K562 (cell line): ENCODE data around the gene PPAT. TPM values are rescaled to one million over a fixed set of nuclear protein-coding genes. Genes with fewer than 3 reads are reported as not detected.

ENCODE experiments used
- ATF7 ChIP-seq: fragments of 450-650 bp; IDR thresholded peaks from 2 replicates; pipeline ENCODE4 v1.7.1; 2014; ENCODE audit warnings: mild to moderate bottlenecking, moderate library complexity
- BCL6 ChIP-seq: fragments of 250-450 bp; sonication (Bioruptor Pico); IDR thresholded peaks from 2 replicates; pipeline ENCODE4 v1.4.0; 2020
- CHD2 ChIP-seq: IDR thresholded peaks from 2 replicates; pipeline ENCODE4 v1.6.1; 2011; ENCODE audit warnings: low read depth, low read length
- DNMT1 ChIP-seq: fragments of 450-650 bp; IDR thresholded peaks from 2 replicates; pipeline ENCODE4 v1.6.1; 2016; ENCODE audit warnings: antibody characterized with exemption, mild to moderate bottlenecking
- HDAC3 ChIP-seq: fragments of 450-650 bp; IDR thresholded peaks from 2 replicates; pipeline ENCODE4 v1.6.1; 2018; ENCODE audit warnings: borderline replicate concordance, mild to moderate bottlenecking, moderate library complexity; ENCODE audit not compliant: partially characterized antibody
- IFI16 ChIP-seq: fragments of 250-450 bp; sonication (Bioruptor Pico); IDR thresholded peaks from 2 replicates; pipeline ENCODE4 v2.1.2; 2022; ENCODE audit warnings: mild to moderate bottlenecking, inconsistent platforms
- LARP7 ChIP-seq: fragments of 450-650 bp; IDR thresholded peaks from 2 replicates; pipeline ENCODE4 v1.6.1; 2016
- MED1 ChIP-seq: sonication (generic); formaldehyde crosslinking; IDR thresholded peaks from 2 replicates; pipeline ENCODE4 v1.8.1; 2023; ENCODE audit warnings: missing genetic modification reagents, borderline replicate concordance
- MYBL2 ChIP-seq, 2 experiments: fragments of 450-650 bp in 1 of 2; sonication (generic) in 1 of 2; formaldehyde crosslinking in 1 of 2; IDR thresholded peaks; 2 replicates each; pipeline versions ENCODE4 v1.6.1 to v1.8.1; 2017 to 2022; ENCODE audit warnings: borderline replicate concordance in 1 of 2, inconsistent platforms in 1 of 2, low read depth in 1 of 2, mild to moderate bottlenecking in 1 of 2, missing genetic modification reagents in 1 of 2, moderate library complexity in 1 of 2
- NFATC3 ChIP-seq: fragments of 450-650 bp; IDR thresholded peaks from 2 replicates; pipeline ENCODE4 v1.6.1; 2017; ENCODE audit warnings: mild to moderate bottlenecking
- NFRKB ChIP-seq: fragments of 450-650 bp; IDR thresholded peaks from 2 replicates; pipeline ENCODE4 v1.6.1; 2016; ENCODE audit warnings: low read depth
- PRPF4 ChIP-seq: fragments of 200-400 bp; formaldehyde crosslinking; IDR thresholded peaks from one replicate; pipeline ENCODE4 v1.6.1; 2017; ENCODE audit warnings: low read length, low read depth, mild to moderate bottlenecking; ENCODE audit not compliant: insufficient read depth, poor library complexity, severe bottlenecking
- SIN3A ChIP-seq, 2 experiments: fragments of 150-350 bp in 1 of 2; IDR thresholded peaks; 2 replicates each; pipeline ENCODE4 v1.6.1; 2011 to 2016; ENCODE audit warnings: borderline replicate concordance in 2 of 2, low read depth in 2 of 2, low read length in 2 of 2, mild to moderate bottlenecking in 2 of 2, moderate library complexity in 2 of 2; ENCODE audit not compliant: control insufficient read depth in 1 of 2
- SPI1 ChIP-seq: IDR thresholded peaks from 2 replicates; pipeline ENCODE4 v1.6.1; 2011; ENCODE audit warnings: low read depth, low read length, control low read depth, borderline replicate concordance
- ZKSCAN1 ChIP-seq: fragments of 150-350 bp; IDR thresholded peaks from 2 replicates; pipeline ENCODE4 v1.6.1; 2016; ENCODE audit warnings: low read depth, low read length
- ZNF134 ChIP-seq: fragments of 250-450 bp; sonication (Bioruptor Pico); conservative IDR thresholded peaks from 2 replicates; pipeline ENCODE4 v1.4.0; 2020
- ZNF668 ChIP-seq: fragments of 250-450 bp; sonication (Bioruptor Pico); IDR thresholded peaks from 2 replicates; pipeline ENCODE4 v1.8.0; 2022; ENCODE audit warnings: mild to moderate bottlenecking, inconsistent platforms
- polyA plus RNA-seq, 8 experiments: library from polyadenylated mRNA; depleted of rRNA in 4 of 8; stranded (reverse) in 5 of 8; unstranded in 3 of 8; fragments of >200 nt; fragmentation: Nextera tagmentation in 2 of 8; fragmentation: Illumina TruSeq in 1 of 8; extraction: Ambion mirVana in 2 of 8; extraction: Trizol in 1 of 8; gene quantifications; 2 replicates each; pipeline versions ENCODE4 v1.2.1 to v1.2.3, GENCODE V29; 2011 to 2014; ENCODE audit warnings: inconsistent platforms in 1 of 8, missing spikeins in 1 of 8
- total RNA-seq, 7 experiments: library from RNA; depleted of rRNA in 6 of 7; stranded (reverse); fragments of >200 nt in 6 of 7; fragmentation: Illumina TruSeq in 2 of 7; extraction: Trizol in 2 of 7; gene quantifications; 2 replicates each; pipeline versions ENCODE4 v1.2.1 to v1.2.3, GENCODE V29; 2011 to 2021; ENCODE audit warnings: low replicate concordance in 1 of 7
- TF ChIP-seq, protein P1 (sequence below): sonication (generic); formaldehyde crosslinking; IDR thresholded peaks from 2 replicates; pipeline ENCODE4 v1.9.0; 2022; ENCODE audit warnings: mild to moderate bottlenecking, missing genetic modification reagents
- TF ChIP-seq, protein P2 (sequence below), 2 experiments: fragments of 150-350 bp in 1 of 2; IDR thresholded peaks; 2 replicates each; pipeline ENCODE4 v1.6.1; 2012 to 2016; ENCODE audit warnings: low read depth in 2 of 2, low read length in 2 of 2, mild to moderate bottlenecking in 1 of 2, moderate library complexity in 1 of 2
- TF ChIP-seq, protein P3 (sequence below): fragments of 250-450 bp; sonication (Bioruptor Pico); IDR thresholded peaks from 2 replicates; pipeline ENCODE4 v1.5.0; 2022; ENCODE audit warnings: mild to moderate bottlenecking
- TF ChIP-seq, protein P4 (sequence below): fragments of 250-450 bp; sonication (Bioruptor Pico); IDR thresholded peaks from 2 replicates; pipeline ENCODE4 v1.8.0; 2021; ENCODE audit warnings: borderline replicate concordance, mild to moderate bottlenecking, moderate library complexity; ENCODE audit not compliant: poor library complexity, severe bottlenecking

PPAT gene
- total and polyA plus RNA-seq, 9 of the 15 experiments (the other 6 are each of a cell fraction or from before 2014, with no cell fraction given): 36.2 to 75.8 (median 55.5) TPM

DNA sequence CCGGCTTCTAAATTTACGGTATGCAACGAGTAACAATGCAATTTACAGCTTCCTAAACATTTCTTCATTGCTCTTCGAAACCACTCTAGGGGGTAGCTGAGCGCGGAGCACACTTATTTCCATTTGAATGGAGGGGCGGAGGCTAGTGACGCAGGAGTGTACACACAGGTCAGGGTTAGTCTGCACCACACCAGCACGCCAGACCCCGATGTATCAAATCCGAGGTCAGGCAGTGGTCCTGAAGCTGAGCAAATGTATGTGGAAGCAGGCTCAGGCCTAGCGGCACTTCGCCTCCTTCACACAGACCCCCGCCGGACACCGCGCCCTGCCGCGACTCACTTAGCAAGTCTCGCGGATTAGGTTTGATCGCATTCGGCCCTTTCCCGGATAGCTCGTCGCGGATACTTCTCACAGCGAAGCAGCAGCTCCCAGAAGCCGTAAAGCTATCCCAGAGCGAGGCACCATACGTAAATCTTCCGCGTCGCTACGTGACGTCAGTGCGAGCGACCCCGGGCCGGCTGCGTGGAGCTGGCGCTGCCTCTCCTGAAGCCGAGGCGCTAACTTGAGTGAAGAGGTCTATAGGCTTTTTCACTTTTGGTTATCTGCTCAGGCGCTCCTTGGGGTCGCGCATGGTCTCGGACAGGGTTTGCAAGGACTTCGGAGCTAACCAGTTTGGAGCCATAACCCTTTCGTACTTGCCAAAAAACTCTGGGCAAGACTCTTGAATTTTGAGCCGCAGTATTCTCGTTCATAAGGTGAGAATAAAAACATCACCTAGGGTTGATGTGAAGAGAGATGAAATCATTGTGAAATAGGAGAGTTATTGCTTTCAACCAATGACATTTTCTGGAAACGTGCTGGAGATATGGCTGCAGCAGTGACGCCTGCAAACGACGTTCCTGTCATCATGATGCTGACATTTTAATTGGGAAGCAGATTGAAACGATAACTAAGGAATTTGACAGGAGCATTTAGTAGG lies 48.1 kb downstream of the PPAT start, which contains the start of gene AASDH (continued):
- peak; percentile 92 to 93; a peak in 3 of 4 replicates for TF ChIP-seq SIN3A (IDR thresholded peaks at IDR 0.05; ENCODE audit: borderline replicate concordance in 2 of 2, control insufficient read depth in 1 of 2, low read depth in 2 of 2, low read length in 2 of 2)
- no peak for TF ChIP-seq DNMT1
- TF ChIP-seq MED1 (CRISPR knock-in tag): no peak
- TF ChIP-seq IFI16 (CRISPR knock-in tag): no peak
- peak; percentile 15 for TF ChIP-seq HDAC3
- TF ChIP-seq CHD2: peak; percentile 73
- TF ChIP-seq NFATC3: no peak
- peak; percentile 79 for TF ChIP-seq NFRKB
- TF ChIP-seq ZKSCAN1: peak; percentile 47; the same call in 1 of the 2 replicates
- TF ChIP-seq BCL6 (CRISPR knock-in tag): no peak
- TF ChIP-seq, protein P1, sequence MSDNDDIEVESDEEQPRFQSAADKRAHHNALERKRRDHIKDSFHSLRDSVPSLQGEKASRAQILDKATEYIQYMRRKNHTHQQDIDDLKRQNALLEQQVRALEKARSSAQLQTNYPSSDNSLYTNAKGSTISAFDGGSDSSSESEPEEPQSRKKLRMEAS (CRISPR knock-in tag): peak; percentile 89
- TF ChIP-seq LARP7: no peak
- no peak for TF ChIP-seq ZNF668 (CRISPR knock-in tag)
- no peak for TF ChIP-seq ZNF134 (CRISPR knock-in tag)
- TF ChIP-seq PRPF4: no peak
- TF ChIP-seq, protein P2, sequence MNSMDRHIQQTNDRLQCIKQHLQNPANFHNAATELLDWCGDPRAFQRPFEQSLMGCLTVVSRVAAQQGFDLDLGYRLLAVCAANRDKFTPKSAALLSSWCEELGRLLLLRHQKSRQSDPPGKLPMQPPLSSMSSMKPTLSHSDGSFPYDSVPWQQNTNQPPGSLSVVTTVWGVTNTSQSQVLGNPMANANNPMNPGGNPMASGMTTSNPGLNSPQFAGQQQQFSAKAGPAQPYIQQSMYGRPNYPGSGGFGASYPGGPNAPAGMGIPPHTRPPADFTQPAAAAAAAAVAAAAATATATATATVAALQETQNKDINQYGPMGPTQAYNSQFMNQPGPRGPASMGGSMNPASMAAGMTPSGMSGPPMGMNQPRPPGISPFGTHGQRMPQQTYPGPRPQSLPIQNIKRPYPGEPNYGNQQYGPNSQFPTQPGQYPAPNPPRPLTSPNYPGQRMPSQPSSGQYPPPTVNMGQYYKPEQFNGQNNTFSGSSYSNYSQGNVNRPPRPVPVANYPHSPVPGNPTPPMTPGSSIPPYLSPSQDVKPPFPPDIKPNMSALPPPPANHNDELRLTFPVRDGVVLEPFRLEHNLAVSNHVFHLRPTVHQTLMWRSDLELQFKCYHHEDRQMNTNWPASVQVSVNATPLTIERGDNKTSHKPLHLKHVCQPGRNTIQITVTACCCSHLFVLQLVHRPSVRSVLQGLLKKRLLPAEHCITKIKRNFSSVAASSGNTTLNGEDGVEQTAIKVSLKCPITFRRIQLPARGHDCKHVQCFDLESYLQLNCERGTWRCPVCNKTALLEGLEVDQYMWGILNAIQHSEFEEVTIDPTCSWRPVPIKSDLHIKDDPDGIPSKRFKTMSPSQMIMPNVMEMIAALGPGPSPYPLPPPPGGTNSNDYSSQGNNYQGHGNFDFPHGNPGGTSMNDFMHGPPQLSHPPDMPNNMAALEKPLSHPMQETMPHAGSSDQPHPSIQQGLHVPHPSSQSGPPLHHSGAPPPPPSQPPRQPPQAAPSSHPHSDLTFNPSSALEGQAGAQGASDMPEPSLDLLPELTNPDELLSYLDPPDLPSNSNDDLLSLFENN (IDR thresholded peaks at IDR 0.05; ENCODE audit: low read depth in 2 of 2, low read length in 2 of 2): peak in 1 of 2 experiments; percentile 35; a peak in 1 of 4 replicates
- TF ChIP-seq MYBL2 (IDR thresholded peaks at IDR 0.05; ENCODE audit: low read depth): 0 out of 2 replicates have a peak, but pooled peaks have one; percentile 23
- TF ChIP-seq MYBL2 (CRISPR knock-in tag; IDR thresholded peaks at IDR 0.05; ENCODE audit: borderline replicate concordance): no peak
- TF ChIP-seq SPI1: no peak
- TF ChIP-seq, protein P3, sequence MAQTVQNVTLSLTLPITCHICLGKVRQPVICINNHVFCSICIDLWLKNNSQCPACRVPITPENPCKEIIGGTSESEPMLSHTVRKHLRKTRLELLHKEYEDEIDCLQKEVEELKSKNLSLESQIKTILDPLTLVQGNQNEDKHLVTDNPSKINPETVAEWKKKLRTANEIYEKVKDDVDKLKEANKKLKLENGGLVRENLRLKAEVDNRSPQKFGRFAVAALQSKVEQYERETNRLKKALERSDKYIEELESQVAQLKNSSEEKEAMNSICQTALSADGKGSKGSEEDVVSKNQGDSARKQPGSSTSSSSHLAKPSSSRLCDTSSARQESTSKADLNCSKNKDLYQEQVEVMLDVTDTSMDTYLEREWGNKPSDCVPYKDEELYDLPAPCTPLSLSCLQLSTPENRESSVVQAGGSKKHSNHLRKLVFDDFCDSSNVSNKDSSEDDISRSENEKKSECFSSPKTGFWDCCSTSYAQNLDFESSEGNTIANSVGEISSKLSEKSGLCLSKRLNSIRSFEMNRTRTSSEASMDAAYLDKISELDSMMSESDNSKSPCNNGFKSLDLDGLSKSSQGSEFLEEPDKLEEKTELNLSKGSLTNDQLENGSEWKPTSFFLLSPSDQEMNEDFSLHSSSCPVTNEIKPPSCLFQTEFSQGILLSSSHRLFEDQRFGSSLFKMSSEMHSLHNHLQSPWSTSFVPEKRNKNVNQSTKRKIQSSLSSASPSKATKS (CRISPR knock-in tag): no peak
- TF ChIP-seq, protein P4, sequence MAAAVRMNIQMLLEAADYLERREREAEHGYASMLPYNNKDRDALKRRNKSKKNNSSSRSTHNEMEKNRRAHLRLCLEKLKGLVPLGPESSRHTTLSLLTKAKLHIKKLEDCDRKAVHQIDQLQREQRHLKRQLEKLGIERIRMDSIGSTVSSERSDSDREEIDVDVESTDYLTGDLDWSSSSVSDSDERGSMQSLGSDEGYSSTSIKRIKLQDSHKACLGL (CRISPR knock-in tag): peak; percentile 83
- peak; percentile 92 for TF ChIP-seq ATF7
